ENCODE measurements around the gene POU2F1. TPM values are rescaled to one million over a fixed set of nuclear protein-coding genes. Genes with fewer than 3 reads are reported as not detected.

POU2F1 gene
- total RNA-seq, 4 donors from 2014 or later = 11.5 to 23.1 (median 17.0) TPM

DNA sequence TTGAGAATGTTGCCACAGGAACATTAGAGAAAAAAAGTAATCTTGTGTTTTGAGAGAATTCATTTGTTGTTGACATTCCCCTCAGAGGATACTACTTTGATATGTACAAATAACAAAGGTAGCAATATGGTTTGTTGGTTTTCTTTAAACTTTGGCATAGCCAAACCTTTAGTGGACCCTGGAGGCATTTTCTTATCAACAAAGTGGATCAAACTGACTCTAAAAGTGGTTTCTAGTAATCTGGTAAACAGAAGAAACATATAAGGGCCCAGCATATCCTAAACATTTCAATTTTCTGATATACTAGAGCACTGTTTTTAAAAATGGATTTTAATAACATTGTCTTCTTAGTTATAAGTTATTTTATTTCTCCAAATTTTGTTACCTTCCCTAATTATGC, 29.8 kb downstream of the POU2F1 start:
- TF ChIP-seq, protein P1, sequence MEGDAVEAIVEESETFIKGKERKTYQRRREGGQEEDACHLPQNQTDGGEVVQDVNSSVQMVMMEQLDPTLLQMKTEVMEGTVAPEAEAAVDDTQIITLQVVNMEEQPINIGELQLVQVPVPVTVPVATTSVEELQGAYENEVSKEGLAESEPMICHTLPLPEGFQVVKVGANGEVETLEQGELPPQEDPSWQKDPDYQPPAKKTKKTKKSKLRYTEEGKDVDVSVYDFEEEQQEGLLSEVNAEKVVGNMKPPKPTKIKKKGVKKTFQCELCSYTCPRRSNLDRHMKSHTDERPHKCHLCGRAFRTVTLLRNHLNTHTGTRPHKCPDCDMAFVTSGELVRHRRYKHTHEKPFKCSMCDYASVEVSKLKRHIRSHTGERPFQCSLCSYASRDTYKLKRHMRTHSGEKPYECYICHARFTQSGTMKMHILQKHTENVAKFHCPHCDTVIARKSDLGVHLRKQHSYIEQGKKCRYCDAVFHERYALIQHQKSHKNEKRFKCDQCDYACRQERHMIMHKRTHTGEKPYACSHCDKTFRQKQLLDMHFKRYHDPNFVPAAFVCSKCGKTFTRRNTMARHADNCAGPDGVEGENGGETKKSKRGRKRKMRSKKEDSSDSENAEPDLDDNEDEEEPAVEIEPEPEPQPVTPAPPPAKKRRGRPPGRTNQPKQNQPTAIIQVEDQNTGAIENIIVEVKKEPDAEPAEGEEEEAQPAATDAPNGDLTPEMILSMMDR (IDR thresholded peaks at IDR 0.05) = no peak
- no peak for TF ChIP-seq POLR2A (IDR thresholded peaks at IDR 0.05)
- no peak overlapping the region for H3K4me3 ChIP-seq
- H3K4me1 ChIP-seq = no peaks in the 10 kb centered on the region
- no peaks in the 10 kb centered on the region for H3K36me3 ChIP-seq
- H3K27me3 ChIP-seq = no peaks in the 10 kb centered on the region
- no peak for DNase-seq
- H3K9me3 ChIP-seq = no peaks in the 10 kb centered on the region
- H3K27ac ChIP-seq = no peak overlapping the region

DNA sequence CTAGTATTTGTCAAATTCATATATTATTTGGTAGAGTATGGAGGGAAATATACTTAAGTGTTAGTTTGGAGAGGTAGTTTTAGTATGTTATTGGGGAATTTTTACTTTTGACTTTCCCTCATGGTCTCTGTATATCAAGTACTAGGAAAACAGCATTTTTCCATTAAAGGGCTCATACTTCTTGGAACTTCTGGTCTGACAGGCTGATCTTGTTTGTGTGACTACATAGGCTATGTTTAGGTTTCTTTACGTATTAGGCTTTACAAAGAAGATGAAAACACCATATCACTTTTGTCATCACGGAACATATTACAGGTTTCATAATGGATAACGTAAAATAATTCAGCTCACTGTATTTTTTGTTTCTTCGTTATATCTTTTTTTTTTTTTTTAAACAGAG, 30.8 kb downstream of the POU2F1 start:
- Histone ChIP-seq H3K9me3 (no peaks in the 10 kb centered on the region), H3K27me3 (no peaks in the 10 kb centered on the region), H3K4me3 (no peak overlapping the region), H3K36me3 (no peaks in the 10 kb centered on the region), H3K27ac (no peak overlapping the region), H3K4me1 (no peaks in the 10 kb centered on the region)
- TF ChIP-seq POLR2A (IDR thresholded peaks at IDR 0.05) = no peak
- TF ChIP-seq, protein P1 (IDR thresholded peaks at IDR 0.05) = no peak
- no peak for DNase-seq

DNA sequence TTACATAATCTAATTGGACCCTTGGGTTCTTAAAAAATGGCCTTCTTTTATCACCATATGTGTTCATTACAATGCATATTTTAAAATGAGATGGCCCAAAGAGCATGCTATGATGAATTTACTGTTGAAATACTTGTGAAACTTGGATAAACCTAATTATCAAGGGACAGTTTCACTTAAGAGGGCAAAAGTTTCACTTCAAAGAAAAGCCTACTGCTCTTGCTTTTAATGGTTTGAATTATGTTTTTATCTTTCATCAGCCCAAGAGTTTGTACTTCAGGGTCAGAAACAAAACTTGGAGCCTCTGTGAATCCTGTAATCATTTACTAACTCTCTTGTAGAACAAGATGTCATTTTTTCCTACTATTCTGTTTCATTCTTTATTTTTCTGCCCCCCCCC, 32.3 kb downstream of the POU2F1 start:
- H3K27ac ChIP-seq = no peak overlapping the region

DNA sequence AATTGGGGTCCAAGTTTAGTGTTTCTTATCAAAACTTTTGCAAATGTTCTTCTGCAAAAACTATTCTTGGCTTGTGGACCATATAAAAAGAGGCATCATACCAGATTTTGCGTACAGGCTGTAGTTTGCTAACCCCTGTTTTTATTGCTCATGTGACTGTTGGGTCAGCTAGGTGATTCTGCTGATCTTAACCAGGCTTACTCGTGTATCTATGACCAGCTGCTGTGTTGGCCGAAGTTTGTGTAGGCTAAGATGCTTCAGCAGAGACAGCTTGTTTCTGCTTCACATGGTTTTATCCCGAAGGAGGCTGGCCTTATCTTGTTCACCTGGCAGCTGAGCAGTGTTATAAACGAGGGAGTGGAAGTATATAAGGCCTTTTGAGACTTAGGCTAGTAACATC, 38.2 kb downstream of the POU2F1 start:
- Histone ChIP-seq H3K36me3 (no peaks in the 10 kb centered on the region), H3K27me3 (no peaks in the 10 kb centered on the region), H3K9me3 (no peaks in the 10 kb centered on the region), H3K27ac (no peak overlapping the region), H3K4me1 (peaks cover 0 to 9% (median 1%) of the 10 kb centered on the region in 4 donors), H3K4me3 (no peak overlapping the region)
- TF ChIP-seq, protein P1 (IDR thresholded peaks at IDR 0.05) = no peak
- no peak for TF ChIP-seq POLR2A (IDR thresholded peaks at IDR 0.05)
- no peak for DNase-seq

More for the DNA sequence above, 32.3 kb downstream of the POU2F1 start:
- H3K4me3 ChIP-seq = no peak overlapping the region
- H3K9me3 ChIP-seq = no peaks in the 10 kb centered on the region
- no peaks in the 10 kb centered on the region for H3K4me1 ChIP-seq
- H3K27me3 ChIP-seq = no peaks in the 10 kb centered on the region
- TF ChIP-seq, protein P1 (IDR thresholded peaks at IDR 0.05) = no peak
- no peak for TF ChIP-seq POLR2A (IDR thresholded peaks at IDR 0.05)
- no peak for DNase-seq
- no peaks in the 10 kb centered on the region for H3K36me3 ChIP-seq

DNA sequence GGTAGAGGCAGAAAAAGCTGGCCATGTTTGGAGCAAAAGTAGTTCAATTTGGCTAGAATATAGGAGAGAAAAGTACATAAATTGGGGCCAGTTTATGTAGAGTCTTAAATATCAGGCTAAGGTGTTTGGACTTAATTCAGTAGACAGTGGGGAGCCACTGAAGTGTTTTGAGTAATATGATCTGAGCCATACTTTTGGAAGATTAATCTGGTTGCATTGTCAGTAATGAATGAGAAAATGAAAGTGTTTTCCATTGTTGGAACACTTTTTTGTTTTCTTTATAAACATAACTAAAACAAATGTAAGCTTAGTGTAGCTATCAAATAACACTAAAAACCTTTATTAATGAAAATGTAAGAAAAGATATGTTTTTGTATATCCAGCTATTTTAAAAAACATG, 42.1 kb downstream of the POU2F1 start:
- no peaks in the 10 kb centered on the region for H3K9me3 ChIP-seq
- H3K36me3 ChIP-seq = no peaks in the 10 kb centered on the region
- no peaks in the 10 kb centered on the region for H3K27me3 ChIP-seq
- TF ChIP-seq, protein P1 (IDR thresholded peaks at IDR 0.05) = no peak
- TF ChIP-seq POLR2A (IDR thresholded peaks at IDR 0.05) = no peak
- no peak overlapping the region for H3K27ac ChIP-seq
- peaks cover 0 to 18% (median 5%) of the 10 kb centered on the region in 4 donors for H3K4me1 ChIP-seq
- H3K4me3 ChIP-seq = no peak overlapping the region
- DNase-seq = no peak

DNA sequence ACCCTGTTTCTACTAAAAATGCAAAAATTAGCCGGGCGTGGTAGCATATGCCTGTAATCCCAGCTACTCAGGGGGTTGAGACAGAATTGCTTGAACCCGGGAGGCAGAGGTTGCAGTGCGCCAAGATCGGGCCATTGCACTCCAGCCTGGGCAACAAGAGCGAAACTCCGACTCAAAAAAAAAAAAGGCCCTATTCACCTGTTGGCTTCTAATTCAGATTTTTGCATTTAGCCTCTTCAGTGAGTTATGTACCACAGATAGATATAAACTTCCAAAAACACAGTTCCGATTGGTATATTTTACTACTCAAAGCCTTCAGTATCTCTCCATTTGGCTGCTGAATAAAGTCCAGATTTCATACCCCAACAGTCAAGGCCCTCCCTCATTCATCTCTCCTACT, 42.7 kb downstream of the POU2F1 start:
- H3K4me1 ChIP-seq = peaks cover 0 to 18% (median 5%) of the 10 kb centered on the region in 4 donors

More for the DNA sequence above, 42.7 kb downstream of the POU2F1 start:
- Histone ChIP-seq H3K9me3 (no peaks in the 10 kb centered on the region), H3K36me3 (no peaks in the 10 kb centered on the region), H3K27me3 (no peaks in the 10 kb centered on the region), H3K4me3 (no peak overlapping the region), H3K27ac (no peak overlapping the region)
- TF ChIP-seq POLR2A (IDR thresholded peaks at IDR 0.05) = no peak
- TF ChIP-seq, protein P1 (IDR thresholded peaks at IDR 0.05) = no peak
- no peak for DNase-seq

Data from Peyer's patch (tissue), 4 donors.